Stimulated activated CD4-positive, alpha-beta T cell treated with anti-CD3 and anti-CD28 coated beads, Interleukin-4, amount 100 ng/mL, for 48 hours (primary cell): ENCODE results near the gene PPP1CA.
"Not testable (repeated sequence)": the region's sequence is repeated elsewhere in the genome, so short reads cannot be mapped to it uniquely, and the experiment has no call there.

Experiments
- DNase-seq, 2 donors: peaks; one replicate each; pipeline ENCODE4 v3.0.0-alpha.2; 2020; ENCODE audit warnings: low read depth in 2 of 2

Gene PPP1CA

DNA sequence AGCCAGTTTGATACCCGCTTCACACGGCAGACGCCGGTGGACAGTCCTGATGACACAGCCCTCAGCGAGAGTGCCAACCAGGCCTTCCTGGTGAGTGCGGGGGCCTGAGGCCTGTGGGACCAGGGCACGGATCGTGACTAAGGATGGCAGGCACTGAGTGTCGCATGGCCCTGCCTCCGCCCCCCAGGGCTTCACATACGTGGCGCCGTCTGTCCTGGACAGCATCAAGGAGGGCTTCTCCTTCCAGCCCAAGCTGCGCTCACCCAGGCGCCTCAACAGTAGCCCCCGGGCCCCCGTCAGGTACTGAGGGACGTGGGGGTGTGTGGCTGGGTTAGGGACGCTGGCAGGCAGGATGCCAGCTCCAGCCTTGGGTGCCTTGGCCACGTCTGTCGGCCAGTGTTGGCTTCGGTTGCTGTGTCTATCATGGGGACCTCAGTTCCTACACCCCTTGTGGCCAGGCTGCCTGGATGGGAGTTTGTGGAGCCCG, 32.8 kb upstream of the PPP1CA start:
- no peak for DNase-seq

DNA sequence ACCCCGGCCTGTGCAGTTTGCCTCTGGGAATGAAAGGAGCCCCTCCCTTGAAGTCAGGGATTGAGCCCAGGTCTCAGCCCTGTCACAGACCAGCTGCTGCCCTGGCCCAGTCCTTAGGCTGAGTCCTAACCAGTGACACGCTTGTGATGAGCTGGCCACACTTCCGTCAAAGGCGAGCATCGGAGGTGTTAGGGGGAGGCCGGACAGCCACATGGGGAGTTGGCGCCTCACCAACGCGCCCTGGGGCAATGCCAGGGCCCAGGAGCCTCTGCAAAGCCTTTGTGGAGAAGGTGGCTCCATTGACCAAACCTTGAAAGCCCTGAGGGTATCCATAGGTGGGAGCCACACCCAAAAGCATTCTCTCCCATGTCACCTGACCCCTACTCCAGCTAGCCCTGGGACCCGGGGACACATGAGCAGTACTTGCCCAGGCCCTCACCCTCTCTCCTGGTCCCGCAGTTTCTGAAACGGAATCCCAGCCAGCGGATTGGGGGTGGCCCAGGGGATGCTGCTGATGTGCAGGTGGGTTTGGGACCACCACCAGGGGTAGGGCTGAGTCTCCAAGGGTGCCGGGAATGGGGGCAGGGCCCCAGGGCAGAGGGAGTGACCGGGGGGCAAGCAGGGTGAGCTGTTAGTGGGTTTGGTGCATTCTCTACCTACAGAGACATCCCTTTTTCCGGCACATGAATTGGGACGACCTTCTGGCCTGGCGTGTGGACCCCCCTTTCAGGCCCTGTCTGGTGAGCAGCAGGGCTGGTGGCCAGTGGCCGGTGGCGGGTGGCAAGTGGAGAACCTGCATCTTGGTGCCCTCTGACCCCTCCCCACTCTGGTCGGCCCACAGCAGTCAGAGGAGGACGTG, 32.1 kb upstream of the PPP1CA start:
- DNase-seq = no peak

DNA sequence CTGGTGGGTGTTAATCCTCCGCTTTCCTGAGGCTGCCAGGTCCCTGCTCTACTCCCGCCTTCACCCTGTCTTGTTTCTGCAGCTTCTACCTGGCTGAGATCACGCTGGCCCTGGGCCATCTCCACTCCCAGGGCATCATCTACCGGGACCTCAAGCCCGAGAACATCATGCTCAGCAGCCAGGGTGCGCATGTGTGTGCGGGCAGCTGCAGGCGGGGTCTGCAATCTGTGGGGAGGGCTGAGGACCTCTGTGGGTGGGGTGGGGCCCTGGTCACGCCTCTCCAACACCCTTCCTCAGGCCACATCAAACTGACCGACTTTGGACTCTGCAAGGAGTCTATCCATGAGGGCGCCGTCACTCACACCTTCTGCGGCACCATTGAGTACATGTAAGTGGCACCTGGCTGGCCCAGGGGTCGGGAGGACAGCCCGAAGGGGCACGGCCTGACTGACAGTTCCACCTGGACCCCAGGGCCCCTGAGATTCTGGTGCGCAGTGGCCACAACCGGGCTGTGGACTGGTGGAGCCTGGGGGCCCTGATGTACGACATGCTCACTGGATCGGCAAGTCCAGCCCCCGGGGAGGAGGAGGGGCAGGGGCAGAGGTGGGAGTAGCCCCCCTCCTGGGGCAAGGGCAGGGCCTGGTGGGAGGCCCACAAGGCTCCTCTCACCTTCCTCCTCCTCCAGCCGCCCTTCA, 31.1 kb upstream of the PPP1CA start:
- no peak for DNase-seq

DNA sequence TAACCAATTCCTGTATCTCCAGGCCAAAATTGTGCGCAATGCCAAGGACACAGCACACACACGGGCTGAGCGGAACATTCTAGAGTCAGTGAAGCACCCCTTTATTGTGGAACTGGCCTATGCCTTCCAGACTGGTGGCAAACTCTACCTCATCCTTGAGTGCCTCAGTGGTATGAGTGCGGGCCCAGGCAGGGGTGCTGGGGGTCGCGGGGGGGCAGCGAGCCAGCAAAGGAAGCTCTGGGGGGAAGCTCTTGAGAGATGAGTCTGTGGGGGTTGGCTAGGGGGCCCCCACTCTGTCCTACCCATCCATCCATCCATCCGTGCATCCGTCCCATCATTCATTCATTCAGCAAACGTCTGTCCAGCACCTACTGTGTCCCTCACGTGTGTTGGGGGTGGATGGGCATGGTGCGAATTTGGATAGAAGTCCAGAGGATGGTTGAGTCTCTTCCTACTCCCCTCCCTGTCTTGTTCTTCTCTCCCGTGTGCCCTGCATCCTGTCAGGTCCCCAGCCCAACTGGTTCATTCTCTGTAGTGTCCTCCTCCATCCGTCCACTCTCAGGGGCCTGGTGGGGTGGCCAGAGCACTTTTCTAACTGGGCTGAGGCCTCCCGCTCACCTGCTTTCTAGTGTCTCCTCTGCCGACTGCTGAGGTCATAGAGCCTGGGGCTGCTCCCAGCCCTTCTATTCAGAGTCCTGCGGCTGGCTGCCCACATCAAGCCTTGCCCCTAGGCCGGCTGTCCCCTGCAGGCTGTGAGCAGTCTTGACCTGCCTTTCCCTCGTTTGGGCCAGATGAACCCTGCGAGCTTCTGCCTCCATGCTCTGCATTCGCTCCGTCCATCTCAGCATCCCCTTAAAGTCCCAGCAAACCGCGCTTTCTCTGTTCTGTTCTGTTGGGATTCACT, 29.9 kb upstream of the PPP1CA start:
- DNase-seq = no peak

DNA sequence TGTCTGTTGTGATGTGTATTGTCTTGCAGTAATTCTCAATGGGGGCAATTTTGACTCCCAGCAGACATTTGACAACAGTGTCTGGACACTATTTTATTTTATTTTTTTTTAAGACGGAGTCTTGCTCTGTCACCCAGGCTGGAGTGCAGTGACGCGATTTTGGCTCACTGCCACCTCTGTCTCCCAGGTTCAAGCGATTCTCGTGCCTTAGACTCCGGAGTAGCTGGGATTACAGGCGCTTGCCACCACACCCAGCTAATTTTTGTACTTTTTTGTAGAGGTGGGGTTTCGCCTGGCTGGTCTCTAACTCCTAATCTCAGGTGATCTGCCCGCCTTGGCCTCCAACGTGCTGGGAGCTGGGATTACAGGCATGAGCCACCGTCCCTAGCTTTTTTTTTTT, 28.1 kb upstream of the PPP1CA start:
- DNase-seq = no peak

DNA sequence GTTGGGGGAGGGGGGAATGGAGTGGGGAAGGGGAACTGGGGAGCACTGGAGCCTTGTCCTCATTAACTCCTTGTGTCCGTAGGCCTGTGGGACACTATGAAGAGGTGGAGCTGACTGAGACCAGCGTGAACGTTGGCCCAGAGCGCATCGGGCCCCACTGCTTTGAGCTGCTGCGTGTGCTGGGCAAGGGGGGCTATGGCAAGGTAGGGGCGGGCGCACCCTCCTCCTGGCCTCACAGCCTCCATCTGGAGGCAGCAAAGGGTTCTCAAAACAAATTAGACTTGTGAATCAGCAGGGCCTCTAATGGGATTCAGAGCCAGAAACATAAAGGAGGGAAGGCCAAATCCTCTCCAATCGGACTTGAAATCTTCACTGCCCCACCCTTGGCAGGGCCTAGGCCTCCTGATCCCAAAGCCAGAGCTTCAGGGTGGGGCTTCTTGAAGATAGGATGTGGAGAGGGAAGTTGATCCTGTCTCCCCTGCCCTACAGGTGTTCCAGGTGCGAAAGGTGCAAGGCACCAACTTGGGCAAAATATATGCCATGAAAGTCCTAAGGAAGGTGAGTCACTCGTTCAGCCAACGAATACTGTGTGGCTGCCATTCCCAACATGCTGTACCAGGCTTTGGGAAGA, 27.5 kb upstream of the PPP1CA start:
- DNase-seq = no peak

DNA sequence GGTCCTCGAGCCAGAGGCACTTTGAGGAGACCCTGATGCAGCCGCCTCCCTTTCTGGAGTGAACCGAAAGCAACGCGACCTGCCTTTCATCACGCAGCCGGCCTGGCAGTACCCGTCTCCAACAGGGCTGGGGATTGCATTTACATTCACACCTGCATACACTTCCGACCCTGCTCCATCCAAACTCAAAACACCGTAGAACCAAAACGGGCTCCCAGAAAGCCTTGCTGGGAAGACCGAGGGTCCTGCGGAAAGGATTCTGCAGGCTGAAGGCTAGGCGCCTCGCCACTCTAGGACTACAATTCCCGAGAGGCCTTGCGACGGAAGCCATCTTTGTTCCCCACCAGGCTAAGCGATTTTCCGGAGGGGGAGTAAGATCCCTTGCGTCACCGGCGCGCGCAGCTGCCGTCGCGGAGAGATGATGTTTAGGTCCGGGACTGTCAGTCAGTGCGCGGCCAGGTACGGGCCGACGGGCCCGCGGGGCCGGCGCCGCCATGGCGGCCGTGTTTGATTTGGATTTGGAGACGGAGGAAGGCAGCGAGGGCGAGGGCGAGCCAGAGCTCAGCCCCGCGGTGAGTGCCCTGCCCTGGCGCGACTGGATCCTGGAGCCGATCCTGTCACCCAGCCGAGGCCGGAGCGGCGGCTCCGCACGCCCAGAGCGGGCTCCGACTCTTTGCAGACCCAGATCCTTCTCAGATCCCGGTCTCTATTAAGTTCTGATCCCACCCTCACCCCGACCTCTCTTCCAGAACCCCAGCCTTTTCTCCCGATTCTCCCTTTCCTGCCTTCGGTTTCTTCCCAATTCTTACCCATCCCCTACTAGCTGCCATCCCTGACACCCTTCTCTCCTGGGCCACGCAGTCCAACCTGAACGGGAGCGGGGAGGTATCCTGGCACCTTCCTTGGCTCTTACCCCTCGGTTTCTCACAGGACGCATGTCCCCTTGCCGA, 26.7 kb upstream of the PPP1CA start, which contains the start of gene RPS6KB2:
TSS of gene RPS6KB2 (plus strand) at position 443 of the 950 bp plus-strand sequence. CDS start at position 495, 52 bp downstream.
- DNase-seq = peak; percentile 99 to 100

DNA sequence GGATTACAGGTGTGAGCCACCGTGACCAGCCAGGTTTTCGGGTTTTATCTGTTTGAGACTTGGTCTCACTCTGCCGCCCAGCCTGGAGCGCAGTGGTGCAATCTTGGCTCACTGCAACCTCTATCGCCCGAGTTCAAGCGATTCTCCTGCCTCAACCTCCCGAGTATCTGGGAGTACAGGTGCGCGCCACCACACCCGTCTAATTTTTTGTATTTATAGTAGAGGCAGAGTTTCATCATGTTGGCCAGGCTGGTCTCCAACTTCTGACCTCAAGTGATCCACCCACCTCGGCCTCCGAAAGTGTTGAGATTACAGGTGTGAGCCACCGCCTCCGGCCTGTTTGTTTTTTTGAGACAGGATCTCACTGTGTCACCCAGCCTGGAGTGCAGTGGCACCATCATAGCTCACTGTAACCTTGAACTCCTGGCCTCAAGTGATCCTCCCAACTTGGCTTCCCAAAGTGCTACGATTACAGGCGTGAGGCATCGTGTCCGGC, 25.8 kb upstream of the PPP1CA start:
- DNase-seq = not testable (repeated sequence)

DNA sequence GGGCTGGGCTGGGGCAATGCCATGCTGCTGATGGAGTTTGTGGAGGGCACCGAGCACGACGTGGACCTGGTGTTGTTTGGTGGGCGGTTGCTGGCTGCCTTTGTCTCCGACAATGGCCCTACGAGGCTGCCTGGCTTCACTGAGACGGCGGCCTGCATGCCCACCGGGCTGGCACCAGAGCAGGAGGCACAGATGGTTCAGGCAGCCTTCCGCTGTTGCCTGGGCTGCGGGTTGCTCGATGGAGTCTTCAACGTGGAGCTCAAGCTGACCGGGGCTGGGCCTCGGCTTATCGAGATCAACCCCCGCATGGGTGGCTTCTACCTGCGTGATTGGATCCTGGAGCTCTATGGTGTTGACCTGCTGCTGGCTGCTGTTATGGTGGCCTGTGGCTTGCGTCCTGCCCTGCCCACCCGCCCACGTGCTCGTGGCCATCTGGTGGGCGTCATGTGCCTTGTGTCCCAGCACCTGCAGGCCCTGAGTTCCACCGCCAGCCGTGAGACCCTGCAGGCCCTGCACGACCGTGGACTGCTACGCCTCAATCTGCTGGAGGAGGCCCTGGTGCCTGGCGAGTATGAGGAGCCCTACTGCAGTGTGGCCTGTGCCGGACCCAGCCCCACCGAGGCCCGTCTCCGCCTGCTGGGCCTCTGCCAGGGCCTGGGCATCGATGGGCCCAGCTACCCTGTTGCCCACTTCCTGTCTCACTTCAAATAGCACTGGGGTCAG, 22.4 kb upstream of the PPP1CA start:
- DNase-seq = no peak

DNA sequence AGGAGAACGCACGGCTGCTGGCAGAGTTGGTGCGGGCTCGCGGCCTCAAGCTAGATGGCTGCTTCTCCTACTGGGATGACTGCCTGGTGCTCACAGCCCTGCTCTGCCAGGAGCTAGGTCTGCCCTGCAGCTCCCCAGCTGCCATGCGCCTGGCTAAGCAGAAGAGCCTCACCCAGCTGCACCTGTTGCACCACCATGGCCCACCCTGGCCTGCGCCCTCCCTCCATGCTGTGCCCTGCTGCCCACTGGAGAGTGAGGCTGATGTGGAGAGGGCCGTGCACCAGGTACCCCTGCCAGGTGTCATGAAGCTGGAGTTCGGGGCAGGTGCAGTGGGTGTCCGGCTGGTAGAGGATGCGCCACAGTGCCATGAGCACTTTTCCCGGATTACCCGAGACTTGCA, 21.8 kb upstream of the PPP1CA start:
- no peak for DNase-seq

DNA sequence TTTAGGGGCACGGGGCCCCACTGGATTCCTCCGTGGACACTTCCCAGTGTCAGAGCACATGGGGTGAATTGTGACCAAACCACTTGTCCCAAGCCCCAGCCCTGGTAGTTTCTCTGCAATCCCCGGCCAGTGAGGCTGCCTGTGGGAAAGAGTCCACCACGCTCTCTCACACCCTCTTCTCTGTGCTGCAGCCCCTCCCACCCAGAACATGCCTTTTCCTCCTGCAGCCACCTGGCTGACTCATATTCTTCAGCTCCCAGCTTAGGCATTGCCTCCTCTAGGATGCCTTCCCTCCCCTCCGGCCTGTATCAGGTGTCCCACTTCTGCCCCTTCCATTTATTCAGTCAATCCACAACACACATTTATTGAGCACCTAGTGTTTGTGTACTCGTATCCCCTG, 21.2 kb upstream of the PPP1CA start:
- DNase-seq = no peak

DNA sequence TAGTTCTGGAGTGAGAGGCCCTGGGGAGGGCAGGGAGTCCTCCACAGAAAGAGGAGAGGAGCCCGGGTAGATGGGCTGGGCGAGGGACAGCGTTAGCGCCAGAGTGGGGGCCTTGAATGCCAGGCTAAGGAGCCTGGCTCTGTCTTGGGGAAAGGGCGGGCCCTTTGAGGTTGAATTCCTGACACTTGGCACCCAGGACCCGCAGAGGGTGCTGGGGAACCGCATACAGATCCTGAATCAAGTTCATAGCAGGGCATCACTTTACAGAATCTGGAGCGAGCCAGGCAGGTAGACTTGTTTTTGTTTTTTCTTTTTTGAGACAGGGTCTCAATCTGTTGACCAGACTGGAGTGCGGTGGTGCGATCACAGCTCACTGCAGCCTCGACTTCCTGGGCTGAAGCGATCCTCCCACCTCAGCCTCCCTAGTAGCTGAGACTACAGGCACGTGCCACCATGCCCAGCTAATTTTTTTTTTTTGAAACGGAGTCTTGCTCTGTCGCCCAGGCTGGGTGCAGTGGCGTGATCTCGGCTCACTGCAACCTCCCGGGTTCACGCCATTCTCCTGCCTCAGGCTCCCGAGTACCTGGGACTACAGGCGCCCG, 19.9 kb upstream of the PPP1CA start:
- no peak for DNase-seq

DNA sequence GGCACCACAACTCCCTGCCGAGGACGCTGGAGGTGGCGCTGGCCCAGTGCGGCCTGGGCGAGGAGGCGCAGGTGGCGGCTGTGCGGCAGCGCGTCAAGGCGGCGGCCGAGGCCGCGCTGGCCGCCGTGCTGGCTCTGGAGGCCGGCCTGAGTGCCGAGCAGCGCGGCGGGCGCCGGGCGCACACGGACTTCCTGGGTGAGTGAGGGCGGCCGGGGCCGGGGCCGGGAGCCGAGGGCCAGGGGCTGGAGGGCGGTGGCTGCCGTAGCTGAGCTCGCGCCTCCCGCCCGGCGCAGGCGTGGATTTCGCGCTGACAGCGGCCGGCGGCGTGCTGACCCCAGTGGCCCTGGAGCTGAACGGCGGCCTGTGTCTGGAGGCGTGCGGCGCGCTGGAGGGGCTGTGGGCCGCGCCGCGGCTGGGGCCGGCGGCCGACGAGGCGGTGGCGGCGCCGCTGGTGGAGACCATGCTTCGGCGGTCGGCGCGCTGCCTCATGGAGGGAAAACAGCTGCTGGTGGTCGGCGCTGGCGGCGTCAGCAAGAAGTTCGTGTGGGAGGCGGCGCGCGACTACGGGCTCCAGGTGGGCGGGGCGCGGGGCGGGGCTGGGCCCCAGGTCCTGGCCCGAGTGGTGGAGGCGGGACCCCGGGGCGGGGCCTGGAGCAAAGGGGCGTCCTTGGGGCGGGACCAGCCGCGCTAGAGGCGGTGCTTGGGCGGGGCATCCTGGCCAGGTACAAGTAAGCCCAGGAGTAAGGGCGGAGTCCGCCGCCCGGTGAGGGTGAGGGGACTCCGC, 19.2 kb upstream of the PPP1CA start:
- DNase-seq = peak; percentile 97 to 99

DNA sequence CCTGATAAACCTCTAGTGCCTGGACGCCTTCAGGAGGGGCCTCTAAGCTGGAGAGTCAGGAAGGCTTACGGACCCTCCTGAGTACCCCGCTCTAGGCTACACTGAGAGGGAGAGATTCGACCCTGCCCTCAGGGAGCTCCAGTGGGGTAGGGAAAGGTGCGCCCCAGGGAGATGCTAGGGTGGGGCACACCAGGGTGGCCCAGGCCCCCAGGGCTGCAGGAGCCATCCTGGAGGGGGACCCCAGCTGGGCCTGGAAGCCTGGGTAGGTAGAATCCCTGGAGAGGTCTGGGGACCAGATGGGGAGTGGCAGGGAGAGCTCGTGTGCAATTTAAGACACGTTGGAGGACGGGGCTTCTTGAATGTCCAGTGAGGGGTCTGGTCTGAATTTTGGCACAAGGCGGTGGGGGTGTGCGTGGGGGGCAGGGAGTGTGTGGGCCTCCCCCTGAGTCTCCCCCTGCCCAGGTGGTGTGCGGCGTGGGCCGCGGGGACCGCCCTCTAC, 18.5 kb upstream of the PPP1CA start:
- DNase-seq = no peak

DNA sequence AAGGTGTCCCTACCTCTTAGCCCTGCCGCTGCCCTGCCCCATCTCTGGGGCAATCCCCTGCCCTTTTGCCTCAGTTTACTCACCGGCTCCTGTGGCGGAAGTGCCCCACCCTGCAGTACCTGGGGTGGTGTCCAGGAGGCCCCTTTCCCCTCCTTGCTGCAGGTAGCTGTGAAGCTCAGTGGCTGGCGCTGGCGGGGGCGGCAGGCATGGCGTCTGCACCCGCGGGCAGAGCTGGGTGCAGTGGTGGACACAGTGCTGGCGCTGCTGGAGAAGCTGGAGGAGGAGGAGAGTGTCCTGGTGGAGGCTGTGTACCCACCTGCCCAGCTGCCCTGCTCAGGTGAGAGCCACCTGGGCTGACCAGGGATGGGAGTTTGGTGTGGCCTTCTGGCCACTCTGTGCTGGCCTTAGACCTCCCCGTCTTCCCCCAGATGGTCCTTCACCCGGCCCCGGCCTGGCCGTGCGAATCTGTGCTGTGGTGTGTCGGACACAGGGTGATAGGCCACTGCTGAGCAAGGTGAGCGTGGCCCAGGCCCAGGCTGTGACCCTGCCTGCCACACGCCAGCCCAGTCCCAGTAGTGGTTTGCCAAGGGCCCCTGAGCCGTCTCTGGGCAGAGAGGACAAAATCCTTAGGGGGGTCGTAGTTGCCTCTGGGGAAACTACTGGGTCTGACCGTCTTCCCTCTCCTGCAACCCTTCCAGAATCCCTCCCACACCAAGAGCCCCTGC, 17.8 kb upstream of the PPP1CA start:
- DNase-seq = no peak

DNA sequence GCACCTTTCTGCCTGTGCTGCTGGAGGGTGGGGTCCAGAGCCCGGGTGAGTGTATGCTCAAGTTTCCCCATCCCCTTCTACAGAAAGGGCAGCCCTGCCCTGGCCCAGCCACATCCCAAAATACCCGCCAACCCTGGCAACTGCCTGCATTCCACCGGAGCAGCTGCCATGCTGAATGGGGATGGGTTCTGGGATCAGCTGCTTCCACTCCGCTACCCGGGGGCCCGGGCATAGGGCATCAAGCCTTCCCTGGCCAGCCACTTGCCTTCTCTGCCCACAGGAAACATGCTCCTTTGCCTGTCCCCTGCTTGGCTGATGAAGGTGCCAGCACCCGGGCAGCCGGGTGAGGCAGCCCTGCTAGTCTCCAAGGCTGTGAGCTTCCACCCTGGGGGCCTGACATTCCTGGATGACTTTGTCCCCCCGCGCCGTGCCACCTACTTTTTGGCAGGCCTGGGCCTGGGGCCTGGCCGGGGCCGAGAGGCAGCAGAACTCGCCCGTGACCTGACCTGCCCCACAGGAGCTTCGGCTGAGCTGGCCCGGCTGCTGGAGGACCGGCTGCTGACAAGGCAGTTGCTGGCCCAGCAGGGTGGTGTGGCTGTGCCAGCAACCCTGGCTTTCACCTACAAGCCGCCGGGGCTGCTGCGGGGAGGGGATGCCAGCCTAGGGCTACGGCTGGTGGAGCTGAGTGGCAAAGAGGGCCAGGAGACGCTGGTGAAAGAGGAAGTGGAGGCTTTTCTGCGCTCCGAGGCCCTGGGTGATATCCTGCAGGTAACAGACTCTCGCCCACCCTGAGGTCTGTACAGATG, 17.0 kb upstream of the PPP1CA start:
- no peak for DNase-seq
